ENCODE data around the gene TNFRSF1B.
A peak's percentile ranks its signal among the peaks of the same experiment; 100 is the strongest.

DNA sequence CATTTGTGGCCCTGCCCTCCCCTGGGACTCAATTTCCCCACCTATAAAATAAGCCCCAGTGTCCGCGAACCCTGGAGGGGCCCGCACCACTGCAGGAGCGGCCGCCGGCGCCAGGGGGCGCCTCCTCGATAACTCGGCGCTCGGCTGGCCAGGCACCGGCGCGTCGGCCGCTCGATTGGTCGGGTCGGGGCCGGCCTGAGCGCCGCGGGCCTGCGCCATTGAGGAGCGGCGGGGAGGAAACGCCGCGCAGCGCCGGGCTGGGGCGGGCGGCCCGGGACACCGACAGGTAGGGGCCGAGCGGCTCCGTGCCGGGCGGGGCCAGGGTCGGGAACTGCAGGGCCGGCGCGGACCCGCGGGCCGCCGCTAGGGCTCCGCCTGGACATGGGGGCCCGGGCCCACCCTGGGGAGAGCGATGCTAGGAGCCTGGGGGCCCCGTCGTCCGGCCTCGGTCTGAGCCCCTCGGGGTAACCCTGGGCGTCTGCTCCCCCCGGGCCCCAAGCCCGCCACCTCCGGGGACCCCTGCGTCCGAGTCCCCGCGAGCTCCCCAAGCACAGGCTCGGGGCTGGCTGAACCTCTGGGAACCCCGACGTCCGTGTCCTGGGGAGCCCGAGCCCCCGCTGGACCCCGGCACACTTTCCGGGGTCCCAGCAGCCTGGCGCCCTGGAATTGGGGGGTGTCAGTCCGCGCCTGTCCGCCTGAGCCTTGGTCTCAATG is 63.2 kb downstream of the TNFRSF1B start, which contains the start of gene VPS13D:
- TF ChIP-seq EZH2 (IDR thresholded peaks at IDR 0.05; ENCODE audit: borderline replicate concordance, low read depth, low read length, poor library complexity, severe bottlenecking) = no peak
- TF ChIP-seq, protein P1, sequence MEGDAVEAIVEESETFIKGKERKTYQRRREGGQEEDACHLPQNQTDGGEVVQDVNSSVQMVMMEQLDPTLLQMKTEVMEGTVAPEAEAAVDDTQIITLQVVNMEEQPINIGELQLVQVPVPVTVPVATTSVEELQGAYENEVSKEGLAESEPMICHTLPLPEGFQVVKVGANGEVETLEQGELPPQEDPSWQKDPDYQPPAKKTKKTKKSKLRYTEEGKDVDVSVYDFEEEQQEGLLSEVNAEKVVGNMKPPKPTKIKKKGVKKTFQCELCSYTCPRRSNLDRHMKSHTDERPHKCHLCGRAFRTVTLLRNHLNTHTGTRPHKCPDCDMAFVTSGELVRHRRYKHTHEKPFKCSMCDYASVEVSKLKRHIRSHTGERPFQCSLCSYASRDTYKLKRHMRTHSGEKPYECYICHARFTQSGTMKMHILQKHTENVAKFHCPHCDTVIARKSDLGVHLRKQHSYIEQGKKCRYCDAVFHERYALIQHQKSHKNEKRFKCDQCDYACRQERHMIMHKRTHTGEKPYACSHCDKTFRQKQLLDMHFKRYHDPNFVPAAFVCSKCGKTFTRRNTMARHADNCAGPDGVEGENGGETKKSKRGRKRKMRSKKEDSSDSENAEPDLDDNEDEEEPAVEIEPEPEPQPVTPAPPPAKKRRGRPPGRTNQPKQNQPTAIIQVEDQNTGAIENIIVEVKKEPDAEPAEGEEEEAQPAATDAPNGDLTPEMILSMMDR (conservative IDR thresholded peaks at IDR 0.05; ENCODE audit: low read depth, low read length) = peak; percentile 82
